AG04450 (cell line): ENCODE data around the gene ROBO1. TPM values are rescaled to one million over a fixed set of nuclear protein-coding genes. Genes with fewer than 3 reads are reported as not detected.

ENCODE experiments used
- CTCF ChIA-PET: fragments of 300-600, 350-600 bp; formaldehyde crosslinking; extraction: SDS; loops from one replicate; lab custom pipeline; 2022; ENCODE audit warnings: antibody characterized with exemption, inconsistent platforms; lab: Charles Lee
- POLR2A ChIA-PET: fragments of 350-600 bp; formaldehyde crosslinking; extraction: SDS; loops from one replicate; lab custom pipeline; 2021; ENCODE audit warnings: antibody characterized with exemption, inconsistent platforms; lab: Yijun Ruan, JAX
- DNase-seq: peaks from one replicate; pipeline ENCODE4 v3.0.0-alpha.2; 2011; ENCODE audit warnings: low read depth, low spot score
- H3K27ac ChIP-seq: one replicate; pipeline ENCODE4 v1.5.1; 2012; ENCODE audit warnings: low read depth, low read length, control low read depth
- H3K27me3 ChIP-seq: one replicate; pipeline ENCODE4 v1.6.0; 2012; ENCODE audit warnings: low read length; ENCODE audit not compliant: control insufficient read depth, insufficient read depth
- H3K4me3 ChIP-seq: 2 replicates; pipeline ENCODE4 v1.5.1; 2011; ENCODE audit warnings: mild to moderate bottlenecking, low read depth, low read length, control low read depth
- H3K9me3 ChIP-seq: 2 replicates; pipeline ENCODE4 v1.5.1; 2012; ENCODE audit warnings: low read length; ENCODE audit not compliant: control insufficient read depth, insufficient read depth
- CTCF ChIP-seq: IDR thresholded peaks from 2 replicates; pipeline ENCODE4 v1.5.1; 2011; ENCODE audit warnings: low read depth, low read length, control low read depth, inconsistent platforms
- polyA plus RNA-seq: library from polyadenylated mRNA; depleted of rRNA; stranded (reverse); fragments of >200 nt; gene quantifications from 2 replicates; pipeline ENCODE4 v1.2.3, GENCODE V29; 2011

Gene ROBO1
- polyA plus RNA-seq, 1 experiment: 66.0 TPM

- no peaks in the 10 kb centered on the region for H3K27me3 ChIP-seq
- no peak overlapping the region for H3K4me3 ChIP-seq
- ChIA-PET CTCF (no interaction called here), POLR2A (no interaction called here)
- TF ChIP-seq CTCF: no peak
- no peak overlapping the region for H3K27ac ChIP-seq
- H3K9me3 ChIP-seq: no peaks in the 10 kb centered on the region
- DNase-seq: no peak
Observed at GRCh38 chr3:79115458-79115857, 652.3 kb downstream of the ROBO1 start.

- CTCF ChIA-PET: interaction anchor here (1.0 to 2.2 kb wide), 2 partner anchors 26 to 28 kb away, joined by 4 to 9 read pairs; no protein-coding TSS in a partner anchor
- TF ChIP-seq CTCF: no peak
- H3K9me3 ChIP-seq: no peaks in the 10 kb centered on the region
- no peak overlapping the region for H3K4me3 ChIP-seq
- no peaks in the 10 kb centered on the region for H3K27me3 ChIP-seq
- POLR2A ChIA-PET: no interaction called here
- no peak for DNase-seq
- no peak overlapping the region for H3K27ac ChIP-seq
Observed at GRCh38 chr3:79113876-79114275, 653.9 kb downstream of the ROBO1 start.

DNA sequence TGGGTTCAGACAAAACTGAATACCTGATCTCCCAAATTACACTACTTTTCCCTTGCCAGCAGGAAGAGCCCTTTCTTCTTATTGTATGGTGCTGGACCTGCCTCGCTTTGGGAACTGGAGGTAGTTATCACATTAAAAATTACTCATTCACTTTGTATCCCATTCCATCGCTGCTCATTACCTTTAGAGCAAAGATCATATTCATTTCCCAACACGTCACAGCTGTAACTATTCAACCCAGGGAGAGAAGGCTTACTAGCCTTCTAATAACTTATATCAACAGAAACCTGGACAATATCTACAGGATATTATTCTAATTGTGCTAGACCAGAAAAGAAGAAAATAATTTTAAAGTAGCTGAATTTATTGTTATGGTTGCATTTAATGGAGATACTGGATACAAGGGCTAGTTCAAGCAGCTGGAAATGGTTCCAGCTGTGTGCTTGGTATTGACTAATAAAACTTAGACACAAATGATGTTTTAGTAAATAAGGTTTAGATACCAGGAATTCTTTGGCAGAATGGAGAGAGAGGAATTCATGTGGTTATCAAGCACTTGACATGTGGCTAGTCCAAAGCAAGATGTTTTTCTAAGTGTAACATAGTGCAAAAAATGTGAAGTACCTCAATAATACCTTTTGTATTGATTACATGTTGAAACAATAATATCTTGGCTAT is 656.3 kb downstream of the ROBO1 start:
- Histone ChIP-seq H3K27me3 (no peaks in the 10 kb centered on the region), H3K9me3 (no peaks in the 10 kb centered on the region), H3K4me3 (no peak overlapping the region), H3K27ac (no peak overlapping the region)
- peak; percentile 4 for DNase-seq
- TF ChIP-seq CTCF: no peak
- POLR2A ChIA-PET: no interaction called here
- CTCF ChIA-PET: interaction anchor here (1.6 kb wide), 1 partner anchor 25 kb away, joined by 11 read pairs; no protein-coding TSS in a partner anchor

DNA sequence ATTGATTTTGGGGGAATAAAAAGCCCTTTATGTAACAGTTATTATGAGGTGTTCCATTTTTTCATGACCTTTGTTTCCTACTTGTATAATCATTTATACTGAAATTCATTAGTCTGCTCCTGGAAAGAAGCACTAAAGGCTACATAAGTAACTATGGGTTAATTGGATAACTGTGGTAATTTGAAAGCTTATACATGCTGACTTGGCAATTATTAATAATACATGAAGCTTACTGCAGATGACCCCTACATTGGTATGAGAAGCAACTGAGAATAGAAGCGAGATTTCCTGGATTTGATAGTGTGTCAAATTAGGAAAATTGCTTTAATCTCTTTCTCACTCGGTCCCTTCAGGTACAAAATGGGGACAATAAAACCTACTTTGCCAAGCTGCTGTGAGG is 658.0 kb downstream of the ROBO1 start:
- Histone ChIP-seq H3K27me3 (no peaks in the 10 kb centered on the region), H3K9me3 (no peaks in the 10 kb centered on the region), H3K4me3 (no peak overlapping the region), H3K27ac (no peak overlapping the region)
- CTCF ChIA-PET: no interaction called here
- POLR2A ChIA-PET: no interaction called here
- TF ChIP-seq CTCF: no peak
- DNase-seq: no peak

- Histone ChIP-seq H3K9me3 (no peaks in the 10 kb centered on the region), H3K27me3 (no peaks in the 10 kb centered on the region), H3K4me3 (no peak overlapping the region), H3K27ac (no peak overlapping the region)
- no peak for TF ChIP-seq CTCF
- ChIA-PET CTCF (interaction anchor here (0.9 to 5.6 kb wide), 3 partner anchors 17 to 259 kb away, joined by 3 to 40 read pairs (median 4); no protein-coding TSS in a partner anchor), POLR2A (no interaction called here)
- no peak for DNase-seq
Observed at GRCh38 chr3:79103307-79103706, 664.5 kb downstream of the ROBO1 start.
